PC-3 (cell line): ENCODE measurements around the gene PCAT7. TPM values are rescaled to one million over a fixed set of nuclear protein-coding genes. Genes with fewer than 3 reads are reported as not detected.

Source experiments
- ATAC-seq: fragments of 200-7000 bp; cut with Tn5 transposase; 2 replicates; pipeline ENCODE4 v1.9.1; 2020; ENCODE audit warnings: mild to moderate bottlenecking, moderate library complexity
- BruUV-seq: library from RNA; stranded (reverse); fragments of 400-500 nt; replicated peaks from 2 replicates; lab custom pipeline; 2021; lab: Mats Ljungman, UMichigan
- CTCF ChIA-PET: fragments of 300-600 bp; sonication (Branson Sonifier 250); formaldehyde crosslinking; loops from one replicate; lab custom pipeline; 2022; ENCODE audit warnings: antibody characterized with exemption; lab: Charles Lee
- POLR2A ChIA-PET: fragments of 300-600 bp; sonication (Branson Sonifier 250); formaldehyde crosslinking; loops from one replicate; lab custom pipeline; 2022; ENCODE audit warnings: antibody characterized with exemption; ENCODE audit not compliant: unreplicated experiment; lab: Charles Lee
- DNase-seq: peaks from one replicate; pipeline ENCODE4 v3.0.0-alpha.2; 2015
- H2AFZ ChIP-seq: fragments of 300-600 bp; sonication (generic); 2 replicates; pipeline ENCODE4 v1.6.0; 2016; ENCODE audit warnings: antibody characterized with exemption, low read length
- H3F3A ChIP-seq: fragments of 300-600 bp; sonication (generic); one replicate; pipeline ENCODE4 v1.6.0; 2017; ENCODE audit warnings: antibody characterized with exemption, low read length, control low read depth, mild to moderate bottlenecking; ENCODE audit not compliant: unreplicated experiment
- H3K27ac ChIP-seq: fragments of 300-600 bp; sonication (generic); 2 replicates; pipeline ENCODE4 v1.5.1; 2016; ENCODE audit warnings: mild to moderate bottlenecking, low read length
- H3K27me3 ChIP-seq: fragments of 300-600 bp; sonication (generic); 2 replicates; pipeline ENCODE4 v1.6.1; 2016; ENCODE audit warnings: low read length, mixed read lengths
- H3K36me3 ChIP-seq: fragments of 300-600 bp; sonication (generic); 2 replicates; pipeline ENCODE4 v1.6.1; 2016; ENCODE audit warnings: low read depth, mixed run types, low read length, mixed read lengths
- H3K4me1 ChIP-seq: fragments of 300-600 bp; sonication (generic); 2 replicates; pipeline ENCODE4 v1.5.1; 2016; ENCODE audit warnings: low read length; ENCODE audit not compliant: insufficient read depth
- H3K4me2 ChIP-seq: fragments of 300-600 bp; sonication (generic); 2 replicates; pipeline ENCODE4 v1.6.0; 2016; ENCODE audit warnings: low read length
- H3K4me3 ChIP-seq: fragments of 300-600 bp; sonication (generic); 2 replicates; pipeline ENCODE4 v1.5.1; 2016; ENCODE audit warnings: mild to moderate bottlenecking, low read length, mixed read lengths
- H3K79me2 ChIP-seq: fragments of 300-600 bp; sonication (generic); 2 replicates; pipeline ENCODE4 v1.6.1; 2017; ENCODE audit warnings: low read length, mixed read lengths
- H3K9ac ChIP-seq: fragments of 300-600 bp; sonication (generic); 2 replicates; pipeline ENCODE4 v1.6.0; 2016; ENCODE audit warnings: mild to moderate bottlenecking, low read length
- H3K9me2 ChIP-seq: fragments of 300-600 bp; sonication (generic); replicated peaks from 2 replicates; pipeline ENCODE4 v1.6.1; 2016; ENCODE audit warnings: mixed run types, low read length, mixed read lengths
- H3K9me3 ChIP-seq: fragments of 300-600 bp; sonication (generic); 2 replicates; pipeline ENCODE4 v1.6.1; 2016; ENCODE audit warnings: low read length, mixed read lengths
- H4K20me1 ChIP-seq: fragments of 300-600 bp; sonication (generic); 2 replicates; pipeline ENCODE4 v1.6.1; 2016; ENCODE audit warnings: low read length, mixed read lengths
- EZH2 ChIP-seq: fragments of 300-600 bp; sonication (generic); IDR thresholded peaks from one replicate; pipeline ENCODE4 v1.6.1; 2017; ENCODE audit warnings: antibody characterized with exemption, mild to moderate bottlenecking, low read length; ENCODE audit not compliant: unreplicated experiment
- EZH2phosphoT487 ChIP-seq: fragments of 300-600 bp; sonication (generic); IDR thresholded peaks from 2 replicates; pipeline ENCODE4 v1.6.1; 2018; ENCODE audit warnings: mild to moderate bottlenecking, antibody characterized with exemption, low read length, borderline replicate concordance
- intact Hi-C: fragments of 100-400 bp; cut with micrococcal nuclease; formaldehyde crosslinking; loops from 2 replicates; pipeline ENCODE4 v1.9.0; 2023
- total RNA-seq: library from RNA; depleted of rRNA; stranded (reverse); fragments of >200 nt; gene quantifications from 2 replicates; pipeline ENCODE4 v1.2.3, GENCODE V29; 2014
- TF ChIP-seq, protein P1 (sequence below): fragments of 300-600 bp; sonication (generic); conservative IDR thresholded peaks from 2 replicates; pipeline ENCODE4 v1.5.1; 2017; ENCODE audit warnings: antibody characterized with exemption, low read depth, mild to moderate bottlenecking, low read length

Gene PCAT7
- total RNA-seq, 1 experiment from 2014 or later: 1.9 TPM

- H3F3A ChIP-seq: no peaks in the 10 kb centered on the region
- ChIA-PET CTCF (no interaction called here), POLR2A (no interaction called here)
- H3K9me2 ChIP-seq: no peaks in the 10 kb centered on the region
- no peak overlapping the region for H3K27ac ChIP-seq
- intact Hi-C loops: no loop called here
- no peaks in the 10 kb centered on the region for H3K4me1 ChIP-seq
- no peaks in the 10 kb centered on the region for H4K20me1 ChIP-seq
- H3K4me2 ChIP-seq: no peak overlapping the region
- ATAC-seq (no peak), DNase-seq (no peak)
- H3K27me3 ChIP-seq: no peaks in the 10 kb centered on the region
- H3K9me3 ChIP-seq: no peaks in the 10 kb centered on the region
- no peaks in the 10 kb centered on the region for H3K36me3 ChIP-seq
- H3K79me2 ChIP-seq: no peaks in the 10 kb centered on the region
- no peak overlapping the region for H3K9ac ChIP-seq
- no TSS peak for BruUV-seq
- H3K4me3 ChIP-seq: no peak overlapping the region
- no peak overlapping the region for H2AFZ ChIP-seq
- TF ChIP-seq, protein P1, sequence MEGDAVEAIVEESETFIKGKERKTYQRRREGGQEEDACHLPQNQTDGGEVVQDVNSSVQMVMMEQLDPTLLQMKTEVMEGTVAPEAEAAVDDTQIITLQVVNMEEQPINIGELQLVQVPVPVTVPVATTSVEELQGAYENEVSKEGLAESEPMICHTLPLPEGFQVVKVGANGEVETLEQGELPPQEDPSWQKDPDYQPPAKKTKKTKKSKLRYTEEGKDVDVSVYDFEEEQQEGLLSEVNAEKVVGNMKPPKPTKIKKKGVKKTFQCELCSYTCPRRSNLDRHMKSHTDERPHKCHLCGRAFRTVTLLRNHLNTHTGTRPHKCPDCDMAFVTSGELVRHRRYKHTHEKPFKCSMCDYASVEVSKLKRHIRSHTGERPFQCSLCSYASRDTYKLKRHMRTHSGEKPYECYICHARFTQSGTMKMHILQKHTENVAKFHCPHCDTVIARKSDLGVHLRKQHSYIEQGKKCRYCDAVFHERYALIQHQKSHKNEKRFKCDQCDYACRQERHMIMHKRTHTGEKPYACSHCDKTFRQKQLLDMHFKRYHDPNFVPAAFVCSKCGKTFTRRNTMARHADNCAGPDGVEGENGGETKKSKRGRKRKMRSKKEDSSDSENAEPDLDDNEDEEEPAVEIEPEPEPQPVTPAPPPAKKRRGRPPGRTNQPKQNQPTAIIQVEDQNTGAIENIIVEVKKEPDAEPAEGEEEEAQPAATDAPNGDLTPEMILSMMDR: no peak
- TF ChIP-seq EZH2 (no peak), EZH2phosphoT487 (no peak)
Measured at GRCh38 chr9:94568972-94569712, 14.3 kb downstream of the PCAT7 start.

- H3K4me2 ChIP-seq: no peak overlapping the region
- intact Hi-C loops: no loop called here
- ChIA-PET CTCF (no interaction called here), POLR2A (no interaction called here)
- no peaks in the 10 kb centered on the region for H3K4me1 ChIP-seq
- H3K27me3 ChIP-seq: no peaks in the 10 kb centered on the region
- H3K36me3 ChIP-seq: no peaks in the 10 kb centered on the region
- H3F3A ChIP-seq: no peaks in the 10 kb centered on the region
- no TSS peak for BruUV-seq
- H2AFZ ChIP-seq: no peak overlapping the region
- no peaks in the 10 kb centered on the region for H3K79me2 ChIP-seq
- H3K27ac ChIP-seq: no peak overlapping the region
- TF ChIP-seq EZH2phosphoT487 (no peak), EZH2 (no peak)
- TF ChIP-seq, protein P1: no peak
- ATAC-seq (no peak), DNase-seq (no peak)
- no peaks in the 10 kb centered on the region for H4K20me1 ChIP-seq
- H3K9ac ChIP-seq: no peak overlapping the region
- H3K9me3 ChIP-seq: no peaks in the 10 kb centered on the region
- H3K9me2 ChIP-seq: no peaks in the 10 kb centered on the region
- H3K4me3 ChIP-seq: no peak overlapping the region
Measured at GRCh38 chr9:94576131-94576530, 21.2 kb downstream of the PCAT7 start.

DNA sequence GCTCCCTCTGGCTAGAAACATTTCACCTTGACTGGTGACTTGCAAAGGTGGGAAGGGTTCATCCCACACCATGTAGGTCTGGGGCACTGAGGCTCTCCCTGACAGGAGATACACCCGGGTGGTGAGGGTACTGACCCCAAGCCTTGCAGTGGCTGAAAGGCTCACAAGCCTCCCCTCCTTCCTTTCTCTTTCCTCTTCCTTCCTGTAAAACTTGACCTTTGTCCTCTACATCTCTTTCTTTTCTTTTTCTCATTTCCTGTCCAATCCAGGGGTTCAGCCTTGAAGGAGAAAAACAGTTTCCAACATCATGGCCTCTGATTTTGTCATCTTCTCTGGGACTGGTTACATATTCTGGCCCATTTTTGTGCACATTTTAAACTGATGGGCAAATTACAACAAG, 22.2 kb downstream of the PCAT7 start:
- no peak for ATAC-seq
- no TSS peak for BruUV-seq

More for the DNA sequence above, 22.2 kb downstream of the PCAT7 start:
- ChIA-PET CTCF (no interaction called here), POLR2A (no interaction called here)
- DNase-seq: no peak
- Histone ChIP-seq H3F3A (no peaks in the 10 kb centered on the region), H3K4me3 (no peak overlapping the region), H3K27ac (no peak overlapping the region), H3K79me2 (no peaks in the 10 kb centered on the region), H3K36me3 (no peaks in the 10 kb centered on the region), H3K9ac (no peak overlapping the region), H3K9me3 (no peaks in the 10 kb centered on the region), H3K4me1 (no peaks in the 10 kb centered on the region), H3K27me3 (no peaks in the 10 kb centered on the region), H4K20me1 (no peaks in the 10 kb centered on the region), H2AFZ (no peak overlapping the region), H3K4me2 (no peak overlapping the region), H3K9me2 (no peaks in the 10 kb centered on the region)
- TF ChIP-seq EZH2phosphoT487 (no peak), EZH2 (no peak)
- TF ChIP-seq, protein P1: no peak
- intact Hi-C loops: no loop called here
